B cell (primary cell): Measurements from ENCODE around the gene PLAGL2.

ENCODE experiments used
- EZH2 ChIP-seq: IDR thresholded peaks from 2 replicates; pipeline ENCODE4 v1.6.1; 2012; ENCODE audit warnings: borderline replicate concordance, low read depth, mild to moderate bottlenecking, moderate library complexity, low read length; ENCODE audit not compliant: insufficient read depth, poor library complexity, severe bottlenecking
- TF ChIP-seq, protein P1 (sequence below): fragments of 200-600 bp; IDR thresholded peaks from one replicate; pipeline ENCODE4 v1.8.0; 2022; ENCODE audit warnings: antibody characterized with exemption, mild to moderate bottlenecking

DNA sequence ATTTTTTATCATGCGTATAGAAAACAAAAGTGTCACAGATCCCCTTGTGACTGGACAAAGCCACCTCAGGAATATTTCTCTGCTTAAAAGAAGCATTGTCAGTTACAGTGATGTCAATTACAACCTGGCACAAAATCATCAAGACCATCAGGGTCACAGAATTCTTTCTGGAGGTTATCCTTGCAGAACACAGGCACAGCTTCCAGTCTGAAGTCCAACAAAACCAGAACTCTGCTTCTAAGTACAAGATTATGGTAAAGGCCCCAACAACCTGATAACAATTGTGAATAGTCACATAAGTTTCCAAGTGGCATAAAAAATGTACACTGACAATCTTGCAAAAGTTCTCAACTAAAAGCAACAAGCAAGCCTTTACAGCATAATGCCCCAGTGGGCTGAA lies 21.0 kb downstream of the PLAGL2 start:
- TF ChIP-seq, protein P1, sequence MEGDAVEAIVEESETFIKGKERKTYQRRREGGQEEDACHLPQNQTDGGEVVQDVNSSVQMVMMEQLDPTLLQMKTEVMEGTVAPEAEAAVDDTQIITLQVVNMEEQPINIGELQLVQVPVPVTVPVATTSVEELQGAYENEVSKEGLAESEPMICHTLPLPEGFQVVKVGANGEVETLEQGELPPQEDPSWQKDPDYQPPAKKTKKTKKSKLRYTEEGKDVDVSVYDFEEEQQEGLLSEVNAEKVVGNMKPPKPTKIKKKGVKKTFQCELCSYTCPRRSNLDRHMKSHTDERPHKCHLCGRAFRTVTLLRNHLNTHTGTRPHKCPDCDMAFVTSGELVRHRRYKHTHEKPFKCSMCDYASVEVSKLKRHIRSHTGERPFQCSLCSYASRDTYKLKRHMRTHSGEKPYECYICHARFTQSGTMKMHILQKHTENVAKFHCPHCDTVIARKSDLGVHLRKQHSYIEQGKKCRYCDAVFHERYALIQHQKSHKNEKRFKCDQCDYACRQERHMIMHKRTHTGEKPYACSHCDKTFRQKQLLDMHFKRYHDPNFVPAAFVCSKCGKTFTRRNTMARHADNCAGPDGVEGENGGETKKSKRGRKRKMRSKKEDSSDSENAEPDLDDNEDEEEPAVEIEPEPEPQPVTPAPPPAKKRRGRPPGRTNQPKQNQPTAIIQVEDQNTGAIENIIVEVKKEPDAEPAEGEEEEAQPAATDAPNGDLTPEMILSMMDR = no peak
- TF ChIP-seq EZH2 = no peak
